Measurements from ENCODE around the gene EXOC4.

EXOC4 gene

GRCh38 chr7:133761443-133761842 lies 508.6 kb downstream of the EXOC4 start:
- no peak overlapping the region for H3K4me3 ChIP-seq (ENCODE audit: low read depth, low read length)
- DNase-seq (ENCODE audit: low read depth), result no peak
- TF ChIP-seq CTCF (IDR thresholded peaks at IDR 0.05; ENCODE audit: low read depth, low read length, missing control alignments), result no peak

- no peak for DNase-seq (ENCODE audit: low read depth)
- no peak for TF ChIP-seq CTCF (IDR thresholded peaks at IDR 0.05; ENCODE audit: low read depth, low read length, missing control alignments)
- H3K4me3 ChIP-seq (ENCODE audit: low read depth, low read length), result no peak overlapping the region
Observed at GRCh38 chr7:133763076-133763640, 510.3 kb downstream of the EXOC4 start.

GRCh38 chr7:133769668-133770067 lies 516.8 kb downstream of the EXOC4 start:
- DNase-seq (ENCODE audit: low read depth), result no peak
- no peak overlapping the region for H3K4me3 ChIP-seq (ENCODE audit: low read depth, low read length)
- no peak for TF ChIP-seq CTCF (IDR thresholded peaks at IDR 0.05; ENCODE audit: low read depth, low read length, missing control alignments)

- H3K4me3 ChIP-seq (ENCODE audit: low read depth, low read length), result no peak overlapping the region
- no peak for TF ChIP-seq CTCF (IDR thresholded peaks at IDR 0.05; ENCODE audit: low read depth, low read length, missing control alignments)
- no peak for DNase-seq (ENCODE audit: low read depth)
Observed at GRCh38 chr7:133770863-133771492, 518.1 kb downstream of the EXOC4 start.

GRCh38 chr7:133771788-133772419 lies 519.0 kb downstream of the EXOC4 start:
- TF ChIP-seq CTCF (IDR thresholded peaks at IDR 0.05; ENCODE audit: low read depth, low read length, missing control alignments), result no peak
- DNase-seq (ENCODE audit: low read depth), result no peak
- no peak overlapping the region for H3K4me3 ChIP-seq (ENCODE audit: low read depth, low read length)

GRCh38 chr7:133773601-133774000 lies 520.7 kb downstream of the EXOC4 start:
- DNase-seq (ENCODE audit: low read depth), result no peak
- no peak overlapping the region for H3K4me3 ChIP-seq (ENCODE audit: low read depth, low read length)
- TF ChIP-seq CTCF (IDR thresholded peaks at IDR 0.05; ENCODE audit: low read depth, low read length, missing control alignments), result no peak

All from GM12864 (cell line).